K562 (cell line): Measurements from ENCODE around the gene CD244. TPM values are rescaled to one million over a fixed set of nuclear protein-coding genes. Genes with fewer than 3 reads are reported as not detected.

Experiments used
- ATAC-seq: fragments of 200-7000 bp; cut with Tn5 transposase; 3 replicates; pipeline ENCODE4 v1.9.1; 2020; ENCODE audit warnings: moderate library complexity
- BruUV-seq: library from RNA; stranded (reverse); fragments of 400-500 nt; replicated peaks from 2 replicates; lab custom pipeline; 2021; lab: Mats Ljungman, UMichigan
- CTCF ChIA-PET: fragments of 300-600 bp; formaldehyde crosslinking; extraction: SDS; loops from one replicate; lab custom pipeline; 2021; ENCODE audit warnings: low intra/inter-chr PET ratio; lab: Yijun Ruan, JAX
- POLR2A ChIA-PET: fragments of 300-600, 350-650 bp; sonication (Branson Sonifier 250); formaldehyde crosslinking; extraction: SDS; loops from one replicate; lab custom pipeline; 2021; ENCODE audit warnings: antibody characterized with exemption, inconsistent platforms; lab: Yijun Ruan, JAX
- DNase-seq, 4 experiments: peaks; one replicate each; pipeline versions ENCODE4 v3.0.0 to v3.0.0-alpha.2; 2011 to 2018; ENCODE audit warnings: low spot score in 3 of 4, mixed read lengths in 3 of 4; ENCODE audit errors: extremely low read depth in 1 of 4
- FAIRE-seq: peaks from 2 replicates; lab custom pipeline; 2011; peaks lifted over from hg19 to GRCh38; lab: Jason Lieb, UNC
- H2AFZ ChIP-seq: 2 replicates; pipeline ENCODE4 v1.6.0; 2011; ENCODE audit warnings: low read depth, low read length, control low read depth, inconsistent platforms
- H3K27ac ChIP-seq: fragments of 200-600 bp; 3 replicates; pipeline ENCODE4 v1.8.0; 2011; ENCODE audit warnings: low read depth, mild to moderate bottlenecking, control low read depth, inconsistent platforms, low read length, moderate library complexity, mixed read lengths; ENCODE audit errors: extremely low read depth
- H3K27me3 ChIP-seq, 2 experiments: fragments of 300-600 bp in 1 of 2; 2 replicates in 1 of 2; 3 replicates in 1 of 2; pipeline versions ENCODE4 v1.6.0 to v1.8.0; 2011; ENCODE audit warnings: inconsistent platforms in 2 of 2, low read length in 2 of 2, mild to moderate bottlenecking in 1 of 2, mixed read lengths in 1 of 2, moderate library complexity in 1 of 2; ENCODE audit not compliant: control insufficient read depth in 2 of 2, insufficient read depth in 2 of 2
- H3K36me3 ChIP-seq: fragments of 300-600 bp; 3 replicates; pipeline ENCODE4 v1.8.0; 2011; ENCODE audit warnings: mild to moderate bottlenecking, low read length, inconsistent platforms; ENCODE audit not compliant: control insufficient read depth, insufficient read depth
- H3K4me1 ChIP-seq, 2 experiments: fragments of 200-600 bp in 1 of 2; replicated peaks in 1 of 2; 2 replicates in 1 of 2; 3 replicates in 1 of 2; pipeline versions ENCODE4 v1.5.1 to v1.8.0; 2011; ENCODE audit warnings: inconsistent platforms in 2 of 2, low read length in 2 of 2, mild to moderate bottlenecking in 1 of 2, mixed read lengths in 1 of 2, moderate library complexity in 1 of 2; ENCODE audit not compliant: control insufficient read depth in 2 of 2, insufficient read depth in 2 of 2
- H3K4me2 ChIP-seq: 2 replicates; pipeline ENCODE4 v1.6.1; 2011; ENCODE audit warnings: low read length, control low read depth, inconsistent platforms, mixed read lengths; ENCODE audit not compliant: insufficient read depth
- H3K4me3 ChIP-seq: fragments of 200-600 bp; sonication (generic), shearing (Covaris generic); 2 replicates; pipeline ENCODE4 v1.5.1; 2016; ENCODE audit warnings: control low read depth, inconsistent platforms
- H3K79me2 ChIP-seq: fragments of 200-600 bp; 3 replicates; pipeline ENCODE4 v1.8.0; 2011; ENCODE audit warnings: low read length, inconsistent platforms; ENCODE audit not compliant: control insufficient read depth, insufficient read depth
- H3K9ac ChIP-seq, 2 experiments: 2 replicates each; pipeline versions ENCODE4 v1.6.0 to v1.6.1; 2011; ENCODE audit warnings: low read depth in 2 of 2, low read length in 2 of 2, control low read depth in 1 of 2, inconsistent platforms in 1 of 2, mild to moderate bottlenecking in 1 of 2, mixed read lengths in 1 of 2; ENCODE audit not compliant: insufficient read depth in 1 of 2
- H3K9me1 ChIP-seq: one replicate; pipeline ENCODE4 v1.6.0; 2011; ENCODE audit warnings: inconsistent platforms, mild to moderate bottlenecking, low read length, moderate library complexity; ENCODE audit not compliant: control insufficient read depth, insufficient read depth
- H3K9me3 ChIP-seq: replicated peaks from 2 replicates; pipeline ENCODE4 v1.5.1; 2011; ENCODE audit warnings: low read depth, low read length, inconsistent platforms; ENCODE audit not compliant: control insufficient read depth, insufficient read depth
- H4K20me1 ChIP-seq: replicated peaks from 2 replicates; pipeline ENCODE4 v1.6.1; 2011; ENCODE audit warnings: low read length, inconsistent platforms, mixed read lengths; ENCODE audit not compliant: control insufficient read depth, insufficient read depth
- BRD9 ChIP-seq: fragments of 450-650 bp; IDR thresholded peaks from 2 replicates; pipeline ENCODE4 v1.6.1; 2018; ENCODE audit warnings: low read depth; ENCODE audit not compliant: partially characterized antibody
- ESRRB ChIP-seq: fragments of 250-450 bp; sonication (Bioruptor Pico); IDR thresholded peaks from 2 replicates; pipeline ENCODE4 v1.5.0; 2020; ENCODE audit warnings: mild to moderate bottlenecking, moderate library complexity, borderline replicate concordance
- HDGF ChIP-seq: fragments of 450-650 bp; IDR thresholded peaks from 2 replicates; pipeline ENCODE4 v1.6.1; 2016
- MTA2 ChIP-seq: fragments of 450-650 bp; IDR thresholded peaks from 2 replicates; pipeline ENCODE4 v1.6.1; 2016; ENCODE audit warnings: low read depth
- NR2C1 ChIP-seq, 2 experiments: fragments of 450-650 bp; IDR thresholded peaks; 2 replicates each; pipeline ENCODE4 v1.6.1; 2017; ENCODE audit warnings: mild to moderate bottlenecking in 2 of 2, antibody characterized with exemption in 1 of 2, inconsistent platforms in 1 of 2, missing compliant biosample characterization in 1 of 2, missing genetic modification characterization in 1 of 2
- PHF20 ChIP-seq: fragments of 450-650 bp; IDR thresholded peaks from 2 replicates; pipeline ENCODE4 v1.6.1; 2018; ENCODE audit not compliant: partially characterized antibody
- SMAD1 ChIP-seq: fragments of 150-350 bp; IDR thresholded peaks from 2 replicates; pipeline ENCODE4 v1.6.1; 2014; ENCODE audit warnings: low read length, low read depth; ENCODE audit not compliant: partially characterized antibody
- SRF ChIP-seq, 2 experiments: fragments of 250-450, 450-650 bp in 1 of 2; sonication (Bioruptor Pico) in 1 of 2; sonication (generic) in 1 of 2; formaldehyde crosslinking; IDR thresholded peaks; 2 replicates each; pipeline versions ENCODE4 v1.5.0 to v1.5.1; 2020 to 2022; ENCODE audit warnings: mild to moderate bottlenecking in 1 of 2, missing genetic modification reagents in 1 of 2
- U2AF2 ChIP-seq: fragments of 200-400 bp; formaldehyde crosslinking; optimal IDR thresholded peaks from 2 replicates; pipeline ENCODE3; 2017; ENCODE audit warnings: low read depth, mild to moderate bottlenecking, low read length
- ZNF717 ChIP-seq: fragments of 250-450 bp; sonication (Bioruptor Pico); IDR thresholded peaks from 2 replicates; pipeline ENCODE4 v1.5.0; 2021
- ZNF79 ChIP-seq: fragments of 250-450 bp; sonication (Bioruptor Pico); IDR thresholded peaks from 2 replicates; pipeline ENCODE4 v1.4.0; 2020; ENCODE audit warnings: low read depth, mild to moderate bottlenecking, moderate library complexity
- WGBS: fragments of 100-300 bp; shearing (Covaris generic); methylation state at CpG from one replicate; pipeline ENCODE4 v1.1.6; 2016; ENCODE audit warnings: low coverage, mixed read lengths; ENCODE audit not compliant: insufficient coverage; ENCODE audit errors: missing lambda C conversion rate; 5-methylcytosine and 5-hydroxymethylcytosine counted together
- in situ Hi-C: fragments of 300-500 bp; cut with MboI; formaldehyde crosslinking; loops from 4 replicates; pipeline ENCODE4 v1.15.0; 2018; ENCODE audit warnings: inconsistent platforms, mixed read lengths
- intact Hi-C: fragments of 100-400 bp; cut with micrococcal nuclease; formaldehyde crosslinking; loops from 2 replicates; pipeline ENCODE4 v1.14.2; 2022
- polyA plus RNA-seq, 8 experiments: library from polyadenylated mRNA; depleted of rRNA in 4 of 8; stranded (reverse) in 5 of 8; unstranded in 3 of 8; fragments of >200 nt; fragmentation: Nextera tagmentation in 2 of 8; fragmentation: Illumina TruSeq in 1 of 8; extraction: Ambion mirVana in 2 of 8; extraction: Trizol in 1 of 8; gene quantifications; 2 replicates each; pipeline versions ENCODE4 v1.2.1 to v1.2.3, GENCODE V29; 2011 to 2014; ENCODE audit warnings: inconsistent platforms in 1 of 8, missing spikeins in 1 of 8
- total RNA-seq, 7 experiments: library from RNA; depleted of rRNA in 6 of 7; stranded (reverse); fragments of >200 nt in 6 of 7; fragmentation: Illumina TruSeq in 2 of 7; extraction: Trizol in 2 of 7; gene quantifications; 2 replicates each; pipeline versions ENCODE4 v1.2.1 to v1.2.3, GENCODE V29; 2011 to 2021; ENCODE audit warnings: low replicate concordance in 1 of 7
- TF ChIP-seq, protein P1 (sequence below): fragments of 450-650 bp; IDR thresholded peaks from 2 replicates; pipeline ENCODE4 v1.6.1; 2016; ENCODE audit warnings: mild to moderate bottlenecking

CD244 gene
- total and polyA plus RNA-seq, 9 of the 15 experiments (the other 6 are each of a cell fraction or from before 2014, with no cell fraction given) = not detected

GRCh38 chr1:160880216-160880615 is 17.5 kb upstream of the CD244 start (continued):
- TF ChIP-seq ESRRB (CRISPR knock-in tag) (no peak), HDGF (no peak), U2AF2 (no peak), NR2C1 (IDR thresholded peaks at IDR 0.05) (no peak), NR2C1 (tag; IDR thresholded peaks at IDR 0.05) (no peak), ZNF79 (no peak), BRD9 (no peak), ZNF717 (CRISPR knock-in tag) (no peak), PHF20 (no peak), SRF (CRISPR knock-in tag; IDR thresholded peaks at IDR 0.05) (no peak)

DNA sequence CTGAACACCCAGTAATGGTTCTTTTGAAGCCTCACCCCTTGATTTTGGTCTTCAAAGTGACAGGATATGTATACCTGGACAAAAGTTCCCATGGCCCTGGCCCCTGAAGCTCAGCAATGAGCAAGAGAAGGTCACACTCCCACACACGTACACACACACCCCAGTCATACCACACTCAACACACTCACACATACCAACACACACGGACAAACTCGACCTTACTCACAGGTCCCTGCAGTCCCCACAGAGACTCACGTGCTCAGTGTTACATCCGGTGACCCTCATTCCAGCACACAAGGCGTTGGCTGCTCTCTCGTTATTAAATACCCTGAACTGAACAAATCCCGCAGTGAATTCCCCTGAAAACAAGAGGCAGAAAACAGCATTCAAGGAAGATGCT is 16.4 kb upstream of the CD244 start:
- intact Hi-C loops = no loop called here
- in situ Hi-C loops = no loop called here

More for the DNA sequence above, 16.4 kb upstream of the CD244 start:
- no peak overlapping the region for H3K27ac ChIP-seq
- no peak overlapping the region for H3K9ac ChIP-seq
- peaks cover 7 to 46% of the 10 kb centered on the region in 2 experiments; a peak in 4 of 5 replicates for H3K27me3 ChIP-seq
- no peaks in the 10 kb centered on the region for H3K9me1 ChIP-seq
- 0 out of 5 replicates have a peak, but pooled peaks cover 0 to 3% of the 10 kb centered on the region in 2 experiments for H3K4me1 ChIP-seq
- no TSS peak for BruUV-seq
- CTCF ChIA-PET = no interaction called here
- H2AFZ ChIP-seq = no peak overlapping the region
- no peaks in the 10 kb centered on the region for H3K9me3 ChIP-seq
- no peak for ATAC-seq
- H4K20me1 ChIP-seq = no peaks in the 10 kb centered on the region
- 0% methylated on average over 8 of the region's 8 CpGs for WGBS
- TF ChIP-seq SMAD1 (no peak), MTA2 (no peak)
- TF ChIP-seq, protein P1, sequence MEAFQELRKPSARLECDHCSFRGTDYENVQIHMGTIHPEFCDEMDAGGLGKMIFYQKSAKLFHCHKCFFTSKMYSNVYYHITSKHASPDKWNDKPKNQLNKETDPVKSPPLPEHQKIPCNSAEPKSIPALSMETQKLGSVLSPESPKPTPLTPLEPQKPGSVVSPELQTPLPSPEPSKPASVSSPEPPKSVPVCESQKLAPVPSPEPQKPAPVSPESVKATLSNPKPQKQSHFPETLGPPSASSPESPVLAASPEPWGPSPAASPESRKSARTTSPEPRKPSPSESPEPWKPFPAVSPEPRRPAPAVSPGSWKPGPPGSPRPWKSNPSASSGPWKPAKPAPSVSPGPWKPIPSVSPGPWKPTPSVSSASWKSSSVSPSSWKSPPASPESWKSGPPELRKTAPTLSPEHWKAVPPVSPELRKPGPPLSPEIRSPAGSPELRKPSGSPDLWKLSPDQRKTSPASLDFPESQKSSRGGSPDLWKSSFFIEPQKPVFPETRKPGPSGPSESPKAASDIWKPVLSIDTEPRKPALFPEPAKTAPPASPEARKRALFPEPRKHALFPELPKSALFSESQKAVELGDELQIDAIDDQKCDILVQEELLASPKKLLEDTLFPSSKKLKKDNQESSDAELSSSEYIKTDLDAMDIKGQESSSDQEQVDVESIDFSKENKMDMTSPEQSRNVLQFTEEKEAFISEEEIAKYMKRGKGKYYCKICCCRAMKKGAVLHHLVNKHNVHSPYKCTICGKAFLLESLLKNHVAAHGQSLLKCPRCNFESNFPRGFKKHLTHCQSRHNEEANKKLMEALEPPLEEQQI = no peak
- H3K4me3 ChIP-seq = no peak overlapping the region
- no peaks in the 10 kb centered on the region for H3K79me2 ChIP-seq
- peak in 1 of 4 experiments; percentile 2 for DNase-seq
- no peak overlapping the region for H3K4me2 ChIP-seq
- POLR2A ChIA-PET = no interaction called here
- H3K36me3 ChIP-seq = no peaks in the 10 kb centered on the region
- FAIRE-seq = no peak
